Natural killer cell (primary cell): Measurements from ENCODE around the gene KCNAB2. TPM values are rescaled to one million over a fixed set of nuclear protein-coding genes. Genes with fewer than 3 reads are reported as not detected.

ENCODE experiments used
- ATAC-seq, 3 donors: fragments of 150-1000 bp in 2 of 3; fragments of 200-7000 bp in 1 of 3; cut with Tn5 transposase; 1 replicate in 1 of 3; 2 replicates in 2 of 3; pipeline ENCODE4 v1.10.0; 2021; ENCODE audit warnings: mild to moderate bottlenecking in 2 of 3, moderate library complexity in 2 of 3
- DNase-seq, 2 donors: peaks; one replicate each; pipeline versions ENCODE4 v3.0.0 to v3.0.0-alpha.2; 2013 to 2021; ENCODE audit warnings: mixed read lengths in 1 of 2
- H3K27ac ChIP-seq: one replicate; pipeline ENCODE4 v1.5.1; 2013; ENCODE audit warnings: mild to moderate bottlenecking, low read length
- H3K27me3 ChIP-seq: one replicate; pipeline ENCODE4 v1.6.1; 2013; ENCODE audit warnings: low read length; ENCODE audit not compliant: control insufficient read depth, insufficient read depth
- H3K36me3 ChIP-seq: one replicate; pipeline ENCODE4 v1.6.1; 2013; ENCODE audit warnings: low read length; ENCODE audit not compliant: control insufficient read depth, insufficient read depth
- H3K4me1 ChIP-seq: one replicate; pipeline ENCODE4 v1.6.1; 2013; ENCODE audit warnings: low read length; ENCODE audit not compliant: control insufficient read depth, insufficient read depth
- H3K4me3 ChIP-seq: one replicate; pipeline ENCODE4 v1.5.1; 2013; ENCODE audit warnings: low read length
- H3K9me3 ChIP-seq: one replicate; pipeline ENCODE4 v1.6.1; 2013; ENCODE audit warnings: low read length; ENCODE audit not compliant: control insufficient read depth, insufficient read depth
- H3K27ac Mint-ChIP-seq, 2 donors: one replicate each; pipeline ENCODE4 v1.8.0; 2022; ENCODE audit warnings: mild to moderate bottlenecking in 2 of 2, mixed read lengths in 2 of 2, moderate library complexity in 1 of 2
- H3K27me3 Mint-ChIP-seq, 2 donors: one replicate each; pipeline ENCODE4 v1.8.0; 2022; ENCODE audit warnings: low read depth in 2 of 2, mixed read lengths in 2 of 2
- H3K36me3 Mint-ChIP-seq: one replicate; pipeline ENCODE4 v1.8.0; 2022; ENCODE audit warnings: mixed read lengths
- H3K4me1 Mint-ChIP-seq, 2 donors: one replicate each; pipeline ENCODE4 v1.8.0; 2022; ENCODE audit warnings: mixed read lengths in 2 of 2
- H3K4me3 Mint-ChIP-seq: one replicate; pipeline ENCODE4 v1.8.0; 2022; ENCODE audit warnings: mild to moderate bottlenecking, moderate library complexity, mixed read lengths
- H3K9me3 Mint-ChIP-seq, 2 donors: one replicate each; pipeline ENCODE4 v1.8.0; 2022; ENCODE audit warnings: mixed read lengths in 2 of 2
- WGBS: methylation state at CpG from one replicate; pipeline ENCODE4 v1.1.7; 2013; ENCODE audit warnings: missing lambda C conversion rate; ENCODE audit not compliant: insufficient coverage; 5-methylcytosine and 5-hydroxymethylcytosine counted together
- intact Hi-C: fragments of 100-400 bp; cut with micrococcal nuclease; formaldehyde crosslinking; loops from one replicate; pipeline ENCODE4 v1.14.2; 2022
- total RNA-seq, 4 donors: library from RNA; stranded (reverse); fragments of 120-200 nt in 1 of 4; gene quantifications; one replicate each; pipeline versions ENCODE4 v1.2.3 to v1.2.4, GENCODE V29; 2013 to 2022
- TF ChIP-seq, protein P1 (sequence below): fragments of 200-600 bp; IDR thresholded peaks from one replicate; pipeline ENCODE4 v1.8.0; 2022; ENCODE audit warnings: antibody characterized with exemption

The KCNAB2 gene
- total RNA-seq, 3 donors from 2014 or later (not counting 1 experiment from before 2014, with no cell fraction given) = 387 to 749 (median 430) TPM

DNA sequence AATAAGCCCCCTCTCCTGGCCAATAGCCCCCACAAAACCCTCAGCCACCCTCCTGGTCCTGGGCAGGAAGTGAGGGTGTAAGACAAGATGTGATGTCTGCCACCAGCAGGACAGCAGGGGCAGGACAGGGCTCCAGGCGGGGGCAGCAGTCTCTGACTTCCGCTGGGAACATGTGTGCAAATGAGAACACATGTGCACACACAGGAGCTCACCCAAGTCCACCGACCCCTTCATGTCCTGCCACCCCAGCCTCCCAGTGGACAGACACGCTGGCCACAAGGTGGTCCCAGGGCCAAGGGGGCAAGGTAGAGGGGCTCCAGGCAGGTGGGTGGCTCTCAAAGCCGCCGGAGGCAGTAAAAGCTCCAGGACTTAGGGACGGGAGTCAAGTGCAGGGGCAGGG is 60.1 kb downstream of the KCNAB2 start:
- no peak overlapping the region for H3K4me3 ChIP-seq
- H3K9me3 ChIP-seq = no peaks in the 10 kb centered on the region
- TF ChIP-seq, protein P1, sequence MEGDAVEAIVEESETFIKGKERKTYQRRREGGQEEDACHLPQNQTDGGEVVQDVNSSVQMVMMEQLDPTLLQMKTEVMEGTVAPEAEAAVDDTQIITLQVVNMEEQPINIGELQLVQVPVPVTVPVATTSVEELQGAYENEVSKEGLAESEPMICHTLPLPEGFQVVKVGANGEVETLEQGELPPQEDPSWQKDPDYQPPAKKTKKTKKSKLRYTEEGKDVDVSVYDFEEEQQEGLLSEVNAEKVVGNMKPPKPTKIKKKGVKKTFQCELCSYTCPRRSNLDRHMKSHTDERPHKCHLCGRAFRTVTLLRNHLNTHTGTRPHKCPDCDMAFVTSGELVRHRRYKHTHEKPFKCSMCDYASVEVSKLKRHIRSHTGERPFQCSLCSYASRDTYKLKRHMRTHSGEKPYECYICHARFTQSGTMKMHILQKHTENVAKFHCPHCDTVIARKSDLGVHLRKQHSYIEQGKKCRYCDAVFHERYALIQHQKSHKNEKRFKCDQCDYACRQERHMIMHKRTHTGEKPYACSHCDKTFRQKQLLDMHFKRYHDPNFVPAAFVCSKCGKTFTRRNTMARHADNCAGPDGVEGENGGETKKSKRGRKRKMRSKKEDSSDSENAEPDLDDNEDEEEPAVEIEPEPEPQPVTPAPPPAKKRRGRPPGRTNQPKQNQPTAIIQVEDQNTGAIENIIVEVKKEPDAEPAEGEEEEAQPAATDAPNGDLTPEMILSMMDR = no peak
- Mint-ChIP-seq H3K27ac (no peak overlapping the region), H3K27me3 (peaks cover 0 to 11% of the 10 kb centered on the region in 2 donors), H3K36me3 (no peaks in the 10 kb centered on the region), H3K4me3 (no peak overlapping the region), H3K9me3 (no peaks in the 10 kb centered on the region), H3K4me1 (peaks cover 0 to 13% of the 10 kb centered on the region in 2 donors)
- H3K27me3 ChIP-seq = no peaks in the 10 kb centered on the region
- DNase-seq (no peak), ATAC-seq (no peak)
- H3K27ac ChIP-seq = no peak overlapping the region
- no peaks in the 10 kb centered on the region for H3K36me3 ChIP-seq
- 89% methylated on average over 7 of the region's 7 CpGs for WGBS
- no peaks in the 10 kb centered on the region for H3K4me1 ChIP-seq
- intact Hi-C loops = loop anchor here (5.0 to 10.0 kb wide), 2 partner anchors 137 to 239 kb away; partner anchors contain the start of gene HES3

DNA sequence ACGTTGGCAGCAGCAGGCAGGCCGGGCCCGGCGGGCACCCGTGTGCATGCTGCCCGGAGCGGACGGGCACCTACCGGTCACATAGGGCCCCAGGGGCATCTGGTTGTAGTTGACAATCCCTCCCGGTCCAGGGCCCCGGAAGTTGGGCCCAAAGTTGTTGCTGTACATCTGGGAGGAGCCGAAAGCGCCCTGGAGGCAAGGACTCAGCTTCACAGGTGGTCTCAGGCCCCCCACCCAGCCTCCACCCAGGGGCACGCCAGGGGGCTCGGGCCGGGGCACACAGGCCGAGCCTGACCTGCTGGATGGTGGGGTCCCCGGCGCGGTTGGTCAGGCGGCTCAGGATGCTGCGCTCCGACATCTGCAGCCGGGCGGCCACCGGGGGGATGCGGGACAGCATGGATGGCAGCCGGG is 60.6 kb downstream of the KCNAB2 start:
- H3K4me1 ChIP-seq = no peaks in the 10 kb centered on the region
- DNase-seq = no peak
- 93% methylated on average over 28 of the region's 28 CpGs for WGBS
- H3K36me3 Mint-ChIP-seq = no peaks in the 10 kb centered on the region
- TF ChIP-seq, protein P1 = no peak
- no peaks in the 10 kb centered on the region for H3K27me3 ChIP-seq
- no peak overlapping the region for H3K27ac ChIP-seq
- ATAC-seq = no peak
- H3K27me3 Mint-ChIP-seq = peaks cover 0 to 11% of the 10 kb centered on the region in 2 donors
- intact Hi-C loops = loop anchor here (5.0 to 10.0 kb wide), 2 partner anchors 136 to 238 kb away; partner anchors contain the start of gene HES3
- no peak overlapping the region for H3K4me3 ChIP-seq
- peaks cover 0 to 7% of the 10 kb centered on the region in 2 donors for H3K4me1 Mint-ChIP-seq
- H3K9me3 ChIP-seq = no peaks in the 10 kb centered on the region
- H3K4me3 Mint-ChIP-seq = no peak overlapping the region
- H3K27ac Mint-ChIP-seq = no peak overlapping the region
- no peaks in the 10 kb centered on the region for H3K9me3 Mint-ChIP-seq
- H3K36me3 ChIP-seq = no peaks in the 10 kb centered on the region

DNA sequence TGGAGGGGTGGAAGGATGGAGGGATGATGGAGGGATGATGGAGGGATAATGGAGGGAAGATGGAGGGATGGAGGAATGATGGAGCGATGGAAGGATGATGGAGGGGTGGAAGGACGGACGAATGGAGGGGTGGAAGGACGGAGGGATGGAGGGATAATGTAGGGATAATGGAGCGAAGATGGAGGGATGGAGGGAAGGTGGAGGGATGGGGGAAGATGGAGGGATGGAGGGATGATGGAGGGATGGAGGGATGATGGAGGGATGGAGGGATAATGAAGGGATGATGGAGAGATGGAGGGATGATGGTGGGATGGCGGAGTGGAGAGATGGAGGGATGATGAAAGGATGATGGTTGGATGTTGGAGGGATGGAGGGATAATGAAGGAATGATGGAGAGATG is 61.3 kb downstream of the KCNAB2 start:
- Histone ChIP-seq H3K9me3 (no peaks in the 10 kb centered on the region), H3K36me3 (no peaks in the 10 kb centered on the region), H3K27me3 (no peaks in the 10 kb centered on the region), H3K27ac (no peak overlapping the region), H3K4me1 (no peaks in the 10 kb centered on the region), H3K4me3 (no peak overlapping the region)
- Mint-ChIP-seq H3K4me1 (peaks cover 0 to 7% of the 10 kb centered on the region in 2 donors), H3K27ac (no peak overlapping the region), H3K36me3 (no peaks in the 10 kb centered on the region), H3K4me3 (no peak overlapping the region), H3K27me3 (peaks cover 0 to 11% of the 10 kb centered on the region in 2 donors), H3K9me3 (no peaks in the 10 kb centered on the region)
- ATAC-seq (no peak), DNase-seq (no peak)
- WGBS = 97% methylated on average over 5 of the region's 6 CpGs
- TF ChIP-seq, protein P1 = no peak
- intact Hi-C loops = loop anchor here (5.0 to 10.0 kb wide), 2 partner anchors 135 to 238 kb away; partner anchors contain the start of gene HES3
